Erythroblast (primary cell): ENCODE data around the gene ARMC9.

Experiments
- GATA1 ChIP-seq: IDR thresholded peaks from 2 replicates; pipeline ENCODE4 v1.6.1; 2011; ENCODE audit warnings: low read depth, mild to moderate bottlenecking, control low read depth, low read length, moderate library complexity
- POLR2A ChIP-seq: IDR thresholded peaks from 2 replicates; pipeline ENCODE4 v1.6.1; 2011; ENCODE audit warnings: mild to moderate bottlenecking, low read length

GRCh38 chr2:231392431-231393148 lies 194.2 kb downstream of the ARMC9 start:
- no peak for TF ChIP-seq POLR2A
- TF ChIP-seq GATA1: no peak
